UCSD-AML1 (cell line): ENCODE results near the gene TXN2.

ENCODE experiments used
- DNase-seq: peaks from one replicate; lab custom pipeline; 2025; ENCODE audit not compliant: unreplicated experiment; lab: John Stamatoyannopoulos, UW

TXN2 gene

DNA sequence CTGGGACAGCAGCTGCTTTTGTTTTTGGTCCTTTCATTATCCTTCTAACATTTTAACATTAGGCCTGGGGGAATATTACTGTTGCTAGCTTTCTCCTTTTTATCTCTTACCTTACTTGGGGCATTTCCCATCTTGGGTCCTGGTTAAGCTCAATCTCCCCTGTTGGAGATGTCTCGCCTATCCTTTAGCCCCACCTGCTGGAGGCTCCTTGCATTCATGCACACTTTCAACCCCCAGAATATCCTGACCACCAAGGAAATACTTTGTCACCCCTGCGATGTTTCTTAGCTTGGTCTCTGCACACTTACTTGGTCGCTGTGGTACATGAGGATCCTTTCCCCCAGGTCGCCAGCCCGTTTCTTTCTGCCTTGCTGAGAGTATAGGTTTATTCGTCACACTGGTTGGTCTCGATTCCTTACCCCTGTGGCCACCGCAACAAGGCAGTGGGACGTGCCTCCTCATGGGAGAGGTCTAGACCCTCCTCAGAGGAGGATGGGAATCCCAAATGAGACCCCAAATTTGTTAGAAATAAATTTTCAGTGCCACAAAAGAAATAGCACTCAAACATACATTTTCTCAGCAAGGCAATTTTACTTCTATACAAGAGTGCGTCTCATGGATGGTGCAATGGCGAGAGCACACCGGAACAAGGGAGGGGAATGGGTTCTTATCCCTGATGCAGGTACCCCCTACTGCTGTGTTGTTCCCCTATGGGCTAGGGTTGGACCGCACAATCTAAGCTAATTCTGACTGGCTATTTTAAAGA lies 5.4 kb upstream of the TXN2 start:
- peak; percentile 48 for DNase-seq

DNA sequence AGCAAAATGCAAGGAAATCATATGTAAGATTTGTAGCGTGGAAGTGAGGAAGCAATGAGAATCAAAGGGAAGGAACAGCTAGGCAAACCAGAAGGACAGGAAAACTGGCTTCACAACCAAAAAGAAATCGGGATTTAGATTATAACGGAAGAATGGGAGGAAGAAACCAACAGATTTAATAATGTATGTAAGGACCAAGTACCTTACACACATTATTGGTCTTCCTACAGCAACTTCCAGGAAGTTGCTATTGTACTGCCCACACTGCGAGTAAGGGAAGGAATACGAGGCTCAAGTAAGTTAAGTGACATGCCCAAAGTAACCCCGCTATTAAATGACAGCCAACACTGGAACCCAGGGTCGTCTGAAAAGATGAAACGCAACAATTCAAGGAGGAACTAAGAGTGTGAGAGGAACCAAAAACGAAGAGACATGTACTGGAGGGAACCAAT lies 473 bp downstream of the TXN2 start:
- no peak for DNase-seq

DNA sequence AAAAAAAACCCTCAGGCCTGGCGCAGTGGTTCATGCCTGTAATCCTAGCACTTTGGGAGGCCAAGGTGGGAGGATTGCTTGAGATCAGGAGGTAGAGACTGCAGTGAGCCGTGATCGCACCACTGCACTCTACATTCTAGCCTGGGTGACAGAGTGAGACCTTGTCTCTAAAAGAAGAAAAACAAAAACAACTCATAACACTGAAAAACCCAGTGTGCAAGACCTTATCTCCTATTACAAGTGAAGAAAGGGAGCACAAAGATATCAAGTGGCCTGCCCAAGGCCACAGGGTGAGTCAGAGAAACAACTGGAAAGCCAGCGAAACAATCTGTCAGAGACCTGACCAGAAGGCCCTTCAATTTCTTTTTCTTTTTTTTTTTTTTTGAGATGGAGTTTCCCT lies 2.5 kb downstream of the TXN2 start:
- no peak for DNase-seq

DNA sequence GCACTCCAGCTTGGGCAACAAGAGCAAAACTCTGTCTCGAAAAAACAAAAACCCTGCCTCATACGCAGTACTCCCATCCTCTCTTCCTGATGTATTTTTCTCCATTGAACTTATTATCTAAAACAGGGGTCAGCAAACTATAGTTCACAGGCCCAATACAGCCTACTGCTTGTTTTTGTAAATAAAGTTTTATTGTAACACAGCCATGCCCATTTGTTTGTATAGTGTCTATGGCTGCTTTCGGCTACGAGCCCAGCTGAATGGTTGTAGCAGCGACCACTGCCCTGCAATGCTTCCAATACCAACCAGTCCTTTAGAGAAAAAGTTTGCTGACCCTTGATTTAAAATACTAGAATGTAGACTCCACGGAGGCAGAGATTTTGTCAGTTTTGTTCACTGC lies 6.1 kb downstream of the TXN2 start:
- no peak for DNase-seq

DNA sequence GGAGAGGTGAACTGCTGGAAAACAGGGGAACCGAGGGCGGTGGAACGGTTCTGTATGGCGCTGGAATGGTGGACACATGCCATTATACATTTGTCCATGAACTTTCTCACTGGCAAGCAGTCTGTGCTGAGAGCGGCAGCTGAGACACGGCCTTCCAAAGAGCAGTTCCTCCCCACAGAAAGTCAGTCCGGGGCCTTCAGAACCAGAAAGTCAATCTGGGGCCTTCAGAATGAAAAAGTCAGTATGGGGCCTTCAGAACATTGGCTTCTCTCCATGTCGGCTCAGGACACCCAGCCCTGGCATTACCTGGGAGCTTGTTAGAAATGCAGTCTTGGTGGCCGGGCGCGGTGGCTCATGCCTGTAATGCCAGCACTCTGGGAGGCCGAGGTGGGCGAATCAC lies 8.8 kb downstream of the TXN2 start:
- no peak for DNase-seq

DNA sequence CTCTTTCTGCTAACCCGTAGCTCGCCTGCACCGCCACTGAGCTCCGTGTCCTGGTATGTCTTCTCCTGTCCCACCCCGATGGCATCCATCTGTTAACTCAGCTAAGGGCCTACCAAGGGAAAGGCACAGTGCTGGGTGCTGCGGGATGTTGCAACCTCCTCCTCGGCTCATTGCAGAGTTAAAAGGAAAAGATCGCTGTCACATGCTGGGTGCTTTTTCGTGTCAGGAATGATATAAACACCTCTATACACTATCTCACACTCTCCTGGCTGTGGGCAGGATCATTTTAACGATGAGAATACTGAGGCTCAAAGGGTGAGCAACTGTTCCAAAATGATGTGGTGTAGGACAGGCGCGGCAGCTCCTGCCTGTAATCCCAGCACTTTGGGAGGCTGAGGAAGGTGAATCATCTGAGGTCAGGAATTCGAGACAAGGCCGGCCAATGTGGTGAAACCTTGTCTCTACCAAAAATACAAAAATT lies 10.1 kb downstream of the TXN2 start:
- DNase-seq, result no peak

DNA sequence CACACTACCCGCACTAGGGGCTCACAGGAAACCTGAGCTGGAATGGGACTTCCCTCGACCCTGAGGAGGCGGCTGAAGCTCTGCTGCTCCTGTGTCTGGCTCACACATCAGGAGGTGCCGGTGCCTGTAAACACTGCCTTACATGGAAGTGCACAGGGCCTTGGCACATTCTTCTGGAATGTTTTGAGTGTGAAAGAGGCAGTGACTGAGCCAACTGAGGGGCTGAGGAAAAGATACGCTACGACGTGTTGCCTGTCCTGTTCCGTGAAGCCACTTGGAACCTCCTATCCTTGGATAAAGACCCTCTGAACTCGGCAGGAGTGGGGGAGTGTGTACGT lies 10.5 kb downstream of the TXN2 start:
- peak; percentile 38 for DNase-seq

DNA sequence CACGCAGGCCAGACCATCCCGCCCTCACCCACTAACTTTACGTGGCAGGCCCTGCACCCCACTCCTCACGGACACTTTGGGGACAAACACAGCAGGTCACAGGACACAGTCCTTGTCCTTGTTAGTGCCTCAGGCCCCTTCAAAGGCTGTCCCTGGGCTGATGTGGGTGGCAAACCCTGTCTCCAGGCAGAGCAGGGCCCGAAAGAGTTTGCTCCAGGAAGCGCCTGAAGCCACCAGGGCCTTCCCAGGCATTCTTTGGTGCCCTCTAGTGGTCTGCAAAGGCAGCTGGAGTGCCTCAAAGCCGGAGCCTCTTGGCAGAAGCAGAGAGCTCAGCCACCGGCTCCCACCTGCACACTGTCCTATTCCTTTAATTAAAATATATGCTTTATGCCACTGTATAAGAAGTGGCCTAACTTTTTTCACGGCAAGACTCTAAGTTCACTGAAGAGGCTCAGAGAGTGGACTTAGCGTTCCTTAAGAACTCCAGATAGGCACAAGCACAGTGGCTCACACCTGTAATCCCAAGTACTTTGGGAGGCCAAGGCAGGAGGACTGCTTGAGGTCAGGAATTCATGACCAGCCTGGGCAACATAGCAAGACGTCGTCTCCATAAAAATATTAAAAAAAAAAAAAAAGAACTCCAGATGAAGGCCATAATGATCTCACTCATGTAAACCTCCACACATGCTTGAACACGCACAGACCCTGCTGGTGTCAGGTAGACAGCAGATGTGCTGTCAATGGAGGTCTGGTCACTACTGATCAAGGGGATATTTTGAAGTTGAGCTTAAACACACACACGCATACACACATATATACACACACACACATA lies 11.1 kb downstream of the TXN2 start:
- peak; percentile 81 for DNase-seq

DNA sequence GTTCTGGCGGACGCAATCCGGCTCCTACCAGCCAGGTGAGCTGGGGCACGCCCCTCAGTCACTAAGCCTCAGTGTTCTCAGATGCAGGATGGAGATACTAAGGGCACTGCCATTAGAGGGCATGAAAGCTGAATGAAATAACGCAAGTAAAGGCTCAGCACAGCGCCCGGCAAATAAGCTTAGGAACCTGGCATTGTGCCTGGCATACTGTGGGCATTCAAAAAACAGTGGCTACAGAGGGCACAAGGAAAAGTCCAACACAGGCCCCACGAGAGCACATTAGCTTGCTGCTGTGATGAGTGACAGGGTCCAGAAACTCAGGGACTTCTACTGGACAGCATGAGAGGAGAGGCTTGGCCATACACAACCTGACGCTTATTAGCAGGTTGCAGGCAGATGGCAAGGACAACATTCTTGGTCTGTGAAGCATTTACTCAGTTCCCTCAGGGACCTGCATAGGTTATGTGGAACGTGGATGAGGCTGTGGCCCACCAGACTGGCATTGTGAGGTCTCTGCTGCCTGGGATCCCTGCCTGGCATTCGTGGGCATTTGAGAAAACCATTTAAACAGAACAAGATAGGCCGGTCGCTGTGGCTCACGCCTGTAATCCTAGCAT lies 12.2 kb downstream of the TXN2 start:
- no peak for DNase-seq

DNA sequence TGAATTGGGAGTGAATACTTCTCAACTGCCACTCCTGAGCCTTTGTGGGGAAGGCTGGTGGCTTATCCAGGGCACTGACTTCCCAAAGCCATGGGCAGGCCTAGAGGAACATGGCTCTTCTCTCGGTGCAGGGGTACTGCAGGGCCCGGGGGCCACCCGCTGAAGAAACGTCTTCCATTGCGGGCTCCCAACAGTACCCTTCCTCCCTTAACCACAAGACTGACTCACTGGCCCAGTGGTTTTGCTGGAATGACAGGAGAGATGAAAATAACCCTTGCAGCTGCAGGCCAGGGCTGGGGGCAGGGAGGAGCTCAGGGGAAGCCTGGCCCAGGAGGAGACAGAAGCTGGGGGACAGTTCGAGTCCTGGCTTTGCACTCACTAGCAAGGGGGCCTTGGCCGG lies 13.5 kb downstream of the TXN2 start:
- DNase-seq, result peak; percentile 89

DNA sequence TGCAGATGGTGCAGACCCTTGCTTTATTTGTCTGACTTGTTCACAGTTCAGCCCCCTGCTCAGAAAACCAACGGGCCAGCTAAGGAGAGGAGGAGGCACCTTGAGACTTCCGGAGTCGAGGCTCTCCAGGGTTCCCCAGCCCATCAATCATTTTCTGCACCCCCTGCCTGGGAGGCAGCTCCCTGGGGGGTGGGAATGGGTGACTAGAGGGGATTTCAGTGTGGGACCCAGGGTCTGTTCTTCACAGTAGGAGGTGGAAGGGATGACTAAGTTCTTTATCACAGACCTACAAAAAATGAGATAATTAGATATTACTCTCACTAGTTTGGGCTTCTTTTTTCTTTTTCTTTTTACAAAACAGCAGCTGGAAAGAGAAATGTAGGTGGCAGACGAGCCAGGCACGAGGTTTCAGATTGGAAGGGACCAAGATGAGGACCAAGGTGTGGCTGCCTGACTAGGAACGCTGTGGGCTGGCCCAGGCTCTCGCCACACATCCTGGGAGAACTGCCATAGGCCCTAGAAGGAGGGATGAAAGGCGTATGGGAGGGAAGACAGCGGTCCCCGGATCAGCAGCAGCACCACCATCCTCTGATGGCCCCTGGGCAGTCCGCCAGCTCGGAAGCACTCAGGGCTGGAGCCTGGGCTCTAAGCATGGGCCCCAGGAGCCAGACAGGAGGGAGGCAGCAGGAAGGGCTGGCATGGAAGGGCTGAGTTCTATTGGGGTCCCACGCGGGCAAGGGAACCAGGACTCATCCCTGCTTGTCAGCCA lies 14.2 kb downstream of the TXN2 start:
- DNase-seq, result peak; percentile 73

DNA sequence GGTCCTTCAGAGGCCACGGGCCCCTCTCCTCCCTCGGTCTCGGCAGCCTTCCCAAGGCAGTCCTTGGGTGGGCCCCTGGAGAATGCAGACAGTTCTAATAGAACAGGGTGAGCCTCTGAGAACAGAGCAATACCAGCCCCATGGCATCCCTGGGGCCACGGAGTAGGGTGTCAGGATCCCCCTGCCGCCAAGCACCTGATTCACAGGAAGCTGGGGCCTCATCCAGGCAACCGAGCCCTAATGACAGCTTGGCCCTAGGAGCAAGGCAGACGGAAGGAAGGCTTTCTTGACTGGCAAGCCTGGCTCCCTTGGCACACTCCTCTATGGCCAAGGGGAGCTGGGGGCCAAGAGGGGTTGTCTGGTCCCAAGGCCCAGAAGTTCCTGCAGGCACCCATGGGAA lies 15.2 kb downstream of the TXN2 start:
- no peak for DNase-seq

DNA sequence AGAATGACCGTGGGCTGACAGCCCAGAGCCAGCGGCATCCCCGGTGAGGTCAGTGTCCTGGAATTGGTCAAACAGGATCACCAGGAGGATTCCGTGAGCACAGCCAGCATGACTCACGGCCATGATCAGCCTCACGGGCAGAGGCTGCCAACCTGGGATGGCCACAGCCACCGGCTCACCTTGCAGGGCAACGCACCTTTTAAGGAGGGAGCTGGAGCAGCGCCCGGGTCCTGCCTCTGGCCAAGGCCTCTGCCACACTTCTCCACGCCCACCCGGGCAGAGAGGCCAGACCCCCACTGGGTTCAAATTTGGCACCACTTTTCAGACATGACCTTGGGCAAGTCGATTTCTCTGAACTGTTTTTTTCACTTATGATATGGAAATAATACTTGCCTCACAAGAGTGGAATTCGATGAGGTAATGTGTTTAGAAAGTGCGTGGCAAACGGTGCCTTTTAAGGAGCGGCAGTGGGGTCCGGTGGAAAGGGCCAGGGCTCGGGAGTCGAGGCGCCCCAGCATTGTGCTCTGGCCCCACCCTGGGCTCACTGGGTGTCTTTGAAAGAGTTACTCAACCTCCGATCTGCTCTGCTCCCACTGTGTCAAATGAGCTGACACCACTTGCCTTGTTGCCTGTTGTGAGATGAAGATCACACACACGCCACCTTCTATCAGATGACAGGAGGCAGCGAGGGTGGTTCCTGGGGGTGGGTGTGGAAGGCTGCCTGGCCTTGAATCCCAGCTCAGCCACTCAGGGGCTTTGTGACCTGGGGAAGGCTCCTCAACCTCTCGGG lies 16.0 kb downstream of the TXN2 start:
- DNase-seq, result no peak

DNA sequence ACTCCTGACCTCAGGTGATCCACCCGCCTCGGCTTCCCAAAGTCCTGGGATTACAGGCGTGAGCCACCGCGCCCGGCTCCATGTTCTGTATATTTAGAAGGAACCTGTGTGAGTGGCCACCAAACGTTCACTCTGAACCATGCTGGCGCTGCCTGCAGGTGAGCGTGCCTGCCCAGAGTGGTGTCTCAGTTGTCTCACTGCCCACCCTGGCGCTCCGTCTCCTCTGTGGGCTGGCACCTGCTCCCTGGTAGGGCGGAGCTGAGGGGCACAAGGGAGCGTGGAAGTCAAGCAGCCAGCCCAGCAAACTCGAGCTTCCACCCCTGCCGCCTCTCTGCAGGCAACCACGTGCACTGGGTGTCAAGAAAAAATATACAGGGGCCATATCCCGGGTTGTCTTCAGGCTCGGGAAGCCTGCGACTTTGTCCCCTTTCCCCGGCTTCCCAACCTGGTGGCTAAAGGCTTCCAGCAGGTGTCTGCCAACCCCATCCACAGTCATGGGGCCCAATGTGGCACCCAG lies 16.7 kb downstream of the TXN2 start:
- no peak for DNase-seq

DNA sequence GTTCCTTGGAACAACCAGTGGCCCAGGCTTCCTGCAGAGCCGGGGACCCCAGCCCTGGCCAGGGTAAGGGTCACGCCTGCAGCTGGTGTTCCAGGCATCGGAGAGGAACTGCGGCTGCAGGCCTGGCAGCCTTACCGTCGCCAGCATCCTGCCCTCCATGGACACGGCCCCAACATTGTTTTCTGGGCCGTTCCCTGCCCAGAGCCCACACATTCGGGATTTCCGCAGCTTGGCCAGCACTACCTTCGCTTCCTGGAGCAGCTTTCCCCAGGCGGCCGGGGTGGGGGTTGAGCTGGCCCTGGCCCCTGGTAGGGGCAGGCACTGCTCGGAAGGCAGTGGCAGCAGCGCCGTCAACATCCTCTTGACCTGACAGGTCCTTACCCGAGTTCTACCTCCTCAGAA lies 17.7 kb downstream of the TXN2 start:
- DNase-seq, result peak; percentile 68

DNA sequence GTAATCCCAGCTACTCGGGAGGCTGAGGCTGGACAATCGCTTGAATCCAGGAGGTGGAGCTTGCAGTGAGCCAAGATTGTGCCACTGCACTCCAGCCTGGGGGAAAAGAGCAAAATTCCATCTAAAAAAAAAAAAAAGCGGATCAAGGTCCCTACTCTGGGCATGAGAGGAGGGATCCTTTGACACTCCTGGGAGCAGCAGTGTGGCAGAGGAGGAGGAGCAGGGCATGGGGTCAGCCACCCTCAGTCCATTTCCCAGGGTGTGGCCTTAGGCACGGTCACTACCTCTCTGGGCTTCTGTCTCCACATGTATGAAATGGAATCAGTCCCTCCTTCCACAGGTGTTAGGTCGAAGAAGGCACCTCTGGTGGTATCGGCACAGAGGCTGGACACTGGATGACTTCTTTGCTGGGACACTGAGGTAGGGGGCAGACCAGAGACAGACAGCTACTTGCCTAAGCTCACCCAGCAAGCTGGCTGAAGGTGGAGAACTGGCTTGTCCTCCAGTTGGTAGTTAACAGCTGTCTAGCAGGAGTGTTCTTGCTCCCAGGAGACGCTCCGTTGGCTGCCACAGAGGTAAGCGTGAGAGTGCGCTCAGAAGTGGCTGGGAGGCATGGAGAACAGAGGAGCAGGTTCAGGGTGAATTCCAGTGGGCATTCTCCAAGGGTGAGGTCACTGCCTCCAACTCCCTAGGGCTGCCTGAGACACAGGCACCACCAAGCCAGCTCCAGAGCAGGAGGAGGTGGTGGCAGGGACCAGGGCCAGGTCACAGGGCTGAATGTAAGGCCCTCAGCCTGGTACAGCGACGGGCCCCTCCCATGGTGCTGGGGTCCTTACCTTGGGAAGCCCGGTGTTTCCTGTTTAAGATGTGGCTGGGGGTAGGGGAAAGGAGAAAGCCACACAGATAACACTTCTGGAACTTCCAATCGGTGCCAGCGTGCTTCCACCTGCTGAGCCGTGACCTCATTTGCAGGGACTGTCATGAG lies 19.5 kb downstream of the TXN2 start:
- no peak for DNase-seq

DNA sequence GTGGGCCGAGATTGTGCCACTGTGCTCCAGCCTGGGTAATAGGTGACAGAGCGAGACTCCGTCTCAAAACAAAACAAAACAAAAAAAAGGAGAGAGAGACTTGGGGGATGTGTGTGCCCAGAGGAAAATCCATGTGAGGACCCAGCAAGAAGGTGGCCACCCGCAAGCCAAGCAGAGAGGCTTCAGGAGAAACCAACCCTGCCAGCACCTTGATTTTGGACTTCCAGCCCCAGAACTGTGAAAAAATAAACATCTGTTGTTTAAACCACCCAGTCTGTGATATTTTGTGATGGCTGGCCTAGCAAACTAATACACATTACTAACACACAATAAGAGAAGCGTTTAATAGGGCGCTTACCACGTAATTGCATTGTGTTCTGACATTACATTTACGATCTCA lies 21.2 kb downstream of the TXN2 start:
- DNase-seq, result no peak

DNA sequence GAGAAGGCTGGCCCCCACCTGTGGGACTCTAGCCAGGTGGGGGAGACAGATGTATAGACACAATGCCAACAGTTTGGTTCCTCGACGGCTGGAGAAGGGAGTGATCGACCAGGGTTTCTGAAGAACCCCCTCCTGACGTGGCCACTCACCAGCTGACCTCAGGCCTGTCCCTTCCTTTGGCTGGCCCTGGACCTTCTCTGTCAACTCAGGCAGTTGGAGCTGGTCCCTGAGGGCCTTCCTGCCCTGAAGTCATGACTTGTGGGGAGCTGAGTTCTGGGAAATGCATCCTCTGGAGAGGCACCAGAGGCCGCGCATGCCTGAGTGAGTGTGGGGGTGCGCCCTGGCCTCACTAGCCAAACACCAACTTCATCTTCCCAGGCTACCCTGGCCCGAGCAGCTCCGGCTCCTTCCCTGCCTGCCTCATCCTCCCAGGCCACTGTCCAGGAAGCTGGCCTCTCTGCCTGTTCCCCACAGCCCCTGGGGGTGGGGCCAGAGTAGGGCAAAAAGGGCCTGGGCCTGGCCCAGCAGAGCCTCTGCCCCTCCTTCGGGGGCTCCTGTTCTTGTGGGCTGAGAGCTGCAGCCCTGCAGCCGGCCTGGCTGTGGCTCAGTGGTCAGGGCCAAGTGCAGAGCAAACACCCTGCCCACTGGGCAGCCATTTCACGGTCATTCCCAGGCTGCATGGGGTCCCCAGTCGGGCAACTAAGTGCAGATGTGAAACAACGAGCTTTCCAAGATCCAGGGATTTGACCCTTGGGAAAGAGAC lies 23.6 kb downstream of the TXN2 start:
- peak; percentile 69 for DNase-seq
